Stimulated activated CD8-positive, alpha-beta memory T cell treated with anti-CD3 and anti-CD28 coated beads, Interleukin-7, amount 100 ng/mL, for 1 hour (primary cell): Measurements from ENCODE around the gene TENM4.
"Not testable (repeated sequence)": the region's sequence is repeated elsewhere in the genome, so short reads cannot be mapped to it uniquely, and the experiment has no call there.

ENCODE experiments used
- DNase-seq, 2 donors: peaks; one replicate each; pipeline ENCODE4 v3.0.0-alpha.2; 2020; ENCODE audit warnings: low read depth in 2 of 2

Gene TENM4

DNA sequence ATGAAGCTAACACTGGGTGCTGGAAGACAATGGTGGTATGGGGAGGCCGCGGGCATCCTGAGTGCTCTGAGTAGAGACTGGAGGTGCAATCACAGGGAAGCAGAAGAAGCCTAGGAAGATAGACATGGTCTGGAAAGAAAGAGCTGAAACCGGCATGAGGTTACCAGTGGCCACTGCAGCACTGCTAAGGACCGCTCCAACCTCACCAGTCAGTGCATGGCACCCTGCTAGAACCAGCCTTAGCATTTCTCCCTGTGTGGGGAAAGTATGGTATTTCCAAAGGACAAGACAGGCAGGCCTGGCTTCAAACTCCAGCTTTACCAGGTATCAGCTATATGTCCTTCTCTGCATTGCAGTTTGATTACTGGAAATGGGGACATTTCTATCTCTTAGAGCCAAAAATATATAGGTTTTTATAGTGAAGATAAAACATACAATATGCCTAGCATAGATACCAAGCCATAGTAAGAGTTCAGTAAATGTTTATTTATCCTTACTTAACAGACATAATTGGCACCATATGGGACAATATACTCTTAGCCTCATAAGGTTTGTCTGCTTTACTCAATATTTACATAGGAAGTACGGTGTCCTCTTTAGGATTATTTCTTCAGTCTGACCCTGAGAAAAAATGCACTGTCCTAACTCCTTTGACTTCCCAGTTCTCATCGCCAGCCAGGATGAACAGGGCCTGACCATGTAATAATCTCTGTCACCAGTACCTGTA lies 231.1 kb downstream of the TENM4 start:
- DNase-seq, result no peak

DNA sequence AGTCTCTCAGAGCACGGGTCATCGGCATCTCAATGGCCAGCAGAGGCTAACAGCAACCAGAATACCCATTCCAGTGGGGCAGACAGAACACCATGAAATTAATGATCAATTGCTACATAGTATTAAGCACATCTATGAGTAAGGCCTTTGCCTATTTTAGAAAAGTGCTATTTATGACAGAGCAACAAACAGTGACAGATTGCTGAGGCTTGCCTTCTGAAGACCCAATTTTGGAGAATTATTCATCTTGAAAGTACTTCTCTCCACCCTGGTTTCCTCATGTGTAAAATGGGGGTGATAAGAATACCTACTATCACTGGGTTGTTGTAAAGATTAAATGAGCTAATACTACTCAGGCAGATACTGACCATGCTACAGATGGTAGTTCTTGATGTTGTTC lies 232.7 kb downstream of the TENM4 start:
- no peak for DNase-seq

- no peak for DNase-seq
Measured at GRCh38 chr11:79206951-79207350, 233.9 kb downstream of the TENM4 start.

DNA sequence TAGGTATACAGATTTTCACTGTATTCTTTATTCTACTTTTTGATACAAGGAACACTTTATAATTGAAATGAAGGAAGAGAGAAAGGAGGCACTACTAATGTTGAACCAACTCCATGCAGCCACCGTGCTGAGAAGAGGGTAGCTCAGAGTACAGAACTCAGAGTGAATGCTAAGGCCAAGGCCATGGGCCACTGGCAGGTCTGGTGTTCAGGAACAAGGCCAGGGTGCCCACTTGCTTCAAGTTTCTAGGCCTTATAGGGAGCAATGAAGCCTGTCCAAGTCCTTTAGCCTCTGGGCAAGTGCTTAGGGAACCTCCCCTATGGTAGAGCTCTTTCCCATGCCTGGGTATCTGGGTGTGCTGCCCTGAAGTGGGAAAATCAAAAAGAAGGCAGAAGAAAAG lies 235.0 kb downstream of the TENM4 start:
- no peak for DNase-seq

GRCh38 chr11:79201677-79202347 lies 239.0 kb downstream of the TENM4 start:
- no peak for DNase-seq

DNA sequence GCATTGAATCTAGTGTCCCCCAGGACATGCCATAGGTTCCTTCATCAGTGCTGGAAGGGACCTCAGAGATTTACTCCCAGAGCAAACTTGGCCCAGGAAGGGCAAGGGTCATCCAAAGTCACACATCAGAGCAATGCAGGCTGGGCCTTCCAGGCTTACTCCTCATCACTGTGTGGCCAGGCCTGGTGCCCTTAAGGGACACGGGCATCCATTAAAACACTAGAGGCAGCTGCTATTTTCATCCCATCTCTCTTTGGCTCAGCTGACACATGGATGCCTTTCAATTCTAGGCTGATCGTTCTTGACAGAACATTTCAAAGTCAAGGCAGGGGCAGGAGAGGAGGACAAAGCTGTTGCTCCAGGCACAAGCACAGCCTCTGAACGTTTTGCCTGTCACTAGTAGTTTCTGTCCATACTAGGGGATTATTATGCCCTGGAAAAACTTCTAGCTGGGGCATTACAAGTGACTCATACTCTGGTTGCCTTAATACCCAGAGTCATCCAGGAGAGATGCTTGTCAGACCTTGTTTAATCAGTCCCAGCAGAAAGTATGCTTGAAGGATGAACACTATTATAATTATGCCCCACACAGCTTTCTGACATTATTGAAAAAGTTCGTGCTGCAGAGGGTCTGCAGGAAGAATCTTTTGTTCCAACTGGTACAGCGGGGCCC lies 240.3 kb downstream of the TENM4 start:
- no peak for DNase-seq

GRCh38 chr11:79199729-79200354 lies 241.0 kb downstream of the TENM4 start:
- DNase-seq, result no peak

DNA sequence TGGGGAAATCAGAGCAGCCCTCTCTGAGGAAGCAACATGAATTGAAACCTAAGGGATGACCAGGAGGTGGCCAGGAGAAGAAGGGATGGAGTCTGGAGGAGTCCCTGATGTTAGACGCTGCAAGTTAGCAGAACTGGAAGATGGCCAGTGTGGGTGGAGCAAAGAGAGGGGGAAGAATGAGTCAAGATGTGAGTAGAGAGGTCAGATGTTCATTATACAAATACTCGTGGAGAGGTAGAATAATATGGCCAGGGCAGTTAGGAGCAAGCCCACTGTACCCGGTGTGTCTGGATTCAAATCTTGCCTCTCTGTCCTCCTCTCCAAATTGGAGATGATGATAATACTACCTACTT lies 242.0 kb downstream of the TENM4 start:
- DNase-seq, result no peak

DNA sequence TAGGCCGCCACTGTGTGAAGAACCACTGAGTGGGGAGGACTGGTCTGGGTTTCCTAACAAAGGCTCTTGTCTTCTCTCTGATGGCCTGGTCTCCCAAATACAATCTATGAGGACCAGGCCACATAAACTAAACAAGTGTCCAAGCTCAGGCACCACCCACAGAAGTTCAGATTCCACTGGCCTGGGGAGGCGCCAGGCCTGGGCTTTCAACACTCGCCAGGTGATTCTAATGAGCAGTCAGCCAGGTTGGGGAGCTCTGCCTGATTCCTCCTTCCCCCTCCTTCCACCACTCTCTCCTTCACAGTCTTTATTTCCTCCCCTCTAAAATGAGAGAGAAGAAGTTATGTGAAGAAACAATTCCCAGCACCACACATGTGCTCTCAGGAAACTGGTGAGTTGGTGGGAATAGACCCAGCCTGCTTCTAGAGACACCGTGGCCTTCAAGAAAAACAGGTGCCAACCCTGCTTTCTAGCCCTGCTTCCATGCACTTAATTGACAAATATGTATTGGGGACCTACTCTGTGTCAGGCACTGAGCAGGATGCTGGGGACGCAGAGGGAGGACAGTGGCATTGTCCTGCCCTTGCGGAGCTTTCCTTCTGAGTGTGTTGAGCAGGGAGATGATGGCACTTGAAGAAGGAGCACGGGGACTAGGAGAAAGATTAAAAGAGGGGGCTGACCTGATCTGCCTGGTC lies 242.5 kb downstream of the TENM4 start:
- DNase-seq, result no peak

GRCh38 chr11:79196950-79197349 lies 243.9 kb downstream of the TENM4 start:
- DNase-seq, result no peak

- DNase-seq, result no peak
Measured at GRCh38 chr11:79195209-79195608, 245.6 kb downstream of the TENM4 start.

- DNase-seq, result no peak
Measured at GRCh38 chr11:79193663-79194310, 247.0 kb downstream of the TENM4 start.

DNA sequence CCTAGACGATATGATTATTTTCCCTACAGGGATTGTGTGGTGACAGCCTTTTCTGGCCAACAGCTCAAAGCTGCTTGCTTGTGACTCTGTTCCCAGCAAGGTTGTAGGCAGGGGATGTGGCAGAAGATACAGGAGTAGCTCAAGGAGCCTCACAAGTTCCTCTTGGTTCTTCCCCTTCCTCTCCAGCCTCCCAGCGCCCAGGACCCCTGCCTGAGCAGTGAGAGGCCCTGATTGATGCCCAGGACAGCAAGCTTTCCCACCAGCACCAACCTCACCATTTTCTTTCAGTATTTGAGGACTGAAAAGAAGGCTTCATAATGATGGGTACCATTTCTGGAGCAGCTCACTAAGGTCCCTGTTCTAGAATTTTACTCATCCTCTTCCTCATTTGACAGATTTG lies 248.0 kb downstream of the TENM4 start:
- DNase-seq, result no peak

DNA sequence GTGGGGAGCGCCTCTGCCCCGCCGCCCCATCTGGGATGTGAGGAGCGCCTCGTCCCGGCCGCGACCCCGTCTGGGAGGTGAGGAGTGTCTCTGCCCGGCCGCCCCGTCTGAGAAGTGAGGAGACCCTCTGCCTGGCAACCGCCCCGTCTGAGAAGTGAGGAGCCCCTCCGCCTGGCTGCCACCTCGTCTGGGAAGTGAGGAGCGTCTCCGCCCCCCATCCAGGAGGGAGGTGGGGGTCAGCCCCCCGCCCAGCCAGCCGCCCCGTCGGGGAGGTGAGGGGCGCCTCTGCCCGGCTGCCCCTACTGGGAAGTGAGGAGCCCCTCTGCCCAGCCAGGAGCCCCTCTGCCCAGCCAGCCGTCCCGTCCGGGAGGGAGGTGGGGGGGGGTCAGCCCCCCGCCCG lies 249.1 kb downstream of the TENM4 start:
- DNase-seq, result not testable (repeated sequence)

GRCh38 chr11:79190553-79190952 lies 250.3 kb downstream of the TENM4 start:
- not testable (repeated sequence) for DNase-seq

DNA sequence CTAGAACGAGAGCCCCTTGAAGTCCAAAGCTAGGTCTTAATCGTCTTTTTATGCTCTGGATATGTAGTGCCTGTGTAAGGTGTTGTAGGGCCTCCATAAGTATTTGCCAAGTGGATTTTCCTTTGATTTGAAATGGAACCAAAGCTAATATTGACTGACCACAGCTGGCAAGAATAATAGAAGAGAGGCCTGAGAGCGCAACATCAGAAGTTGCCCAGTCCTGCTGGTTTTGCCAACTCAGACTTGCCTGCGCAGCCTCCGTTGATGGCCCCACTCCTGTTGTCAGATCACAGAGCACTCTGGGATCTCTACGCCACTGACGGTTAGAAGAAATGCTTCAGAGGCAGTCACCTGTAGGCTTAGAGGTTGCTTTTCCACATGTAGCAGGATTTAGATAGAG lies 251.2 kb downstream of the TENM4 start:
- DNase-seq, result no peak

- DNase-seq, result no peak
Measured at GRCh38 chr11:79189055-79189454, 251.8 kb downstream of the TENM4 start.

DNA sequence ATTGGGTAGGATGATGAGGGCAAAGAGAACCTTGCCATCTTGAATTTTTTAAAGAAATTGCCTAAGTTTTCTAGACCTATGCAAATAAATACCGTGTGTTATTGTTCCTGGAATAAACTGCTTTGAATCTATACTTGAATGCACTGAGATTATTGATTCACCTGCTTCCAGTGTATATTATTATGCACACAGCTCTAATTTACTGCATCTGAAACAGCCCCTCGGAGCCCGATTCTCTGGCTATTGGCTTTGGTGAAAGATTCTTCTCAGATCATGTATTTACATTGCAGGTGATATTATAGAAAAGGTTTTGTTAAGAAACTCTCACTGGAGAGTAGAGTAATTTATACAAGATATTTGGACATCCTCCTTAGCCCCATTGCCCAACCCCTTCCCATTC lies 254.2 kb downstream of the TENM4 start:
- no peak for DNase-seq

DNA sequence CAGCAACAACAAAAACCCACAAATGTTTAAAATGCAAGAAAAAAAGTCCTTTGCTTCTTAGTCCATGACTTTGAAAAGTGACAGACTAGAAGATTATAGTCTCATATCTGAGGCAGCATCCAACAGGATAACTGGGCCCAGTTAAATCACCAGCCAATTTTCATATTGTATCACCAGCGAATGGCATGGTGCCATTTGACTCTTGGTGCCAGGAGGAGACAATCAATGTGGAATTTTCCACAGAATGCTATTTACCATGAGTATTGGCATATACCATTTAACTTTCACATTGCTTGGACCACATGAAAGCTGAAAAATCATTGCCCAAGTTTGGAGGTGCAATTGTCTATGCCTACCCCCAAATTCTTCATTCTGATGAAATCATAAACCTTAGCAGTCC lies 255.5 kb downstream of the TENM4 start:
- DNase-seq, result no peak

- no peak for DNase-seq
Measured at GRCh38 chr11:79184285-79184684, 256.5 kb downstream of the TENM4 start.

- no peak for DNase-seq
Measured at GRCh38 chr11:79182794-79183193, 258.0 kb downstream of the TENM4 start.

DNA sequence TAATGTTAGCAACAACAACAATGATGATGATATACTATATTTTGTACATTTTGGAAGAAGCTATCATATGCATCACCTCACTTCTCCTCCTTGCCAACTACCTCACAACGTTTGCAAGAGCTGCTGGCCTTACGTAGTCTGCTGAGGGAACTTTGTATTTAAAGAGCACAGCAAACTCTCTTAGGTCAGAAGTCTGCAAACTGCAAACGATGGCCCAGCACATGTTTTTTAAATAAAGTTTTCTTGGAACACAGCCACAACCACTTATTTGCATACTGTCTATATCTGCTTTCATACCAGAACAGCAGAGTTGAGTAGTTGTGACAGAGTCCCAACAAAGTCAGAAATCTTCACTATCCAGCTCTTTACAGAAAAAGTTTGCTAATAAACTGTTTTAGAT lies 261.7 kb downstream of the TENM4 start:
- no peak for DNase-seq
